ENCODE results near the gene RAD51. TPM values are rescaled to one million over a fixed set of nuclear protein-coding genes. Genes with fewer than 3 reads are reported as not detected.

The RAD51 gene
- total RNA-seq, 1 donor from 2014 or later, result 4.1 TPM

DNA sequence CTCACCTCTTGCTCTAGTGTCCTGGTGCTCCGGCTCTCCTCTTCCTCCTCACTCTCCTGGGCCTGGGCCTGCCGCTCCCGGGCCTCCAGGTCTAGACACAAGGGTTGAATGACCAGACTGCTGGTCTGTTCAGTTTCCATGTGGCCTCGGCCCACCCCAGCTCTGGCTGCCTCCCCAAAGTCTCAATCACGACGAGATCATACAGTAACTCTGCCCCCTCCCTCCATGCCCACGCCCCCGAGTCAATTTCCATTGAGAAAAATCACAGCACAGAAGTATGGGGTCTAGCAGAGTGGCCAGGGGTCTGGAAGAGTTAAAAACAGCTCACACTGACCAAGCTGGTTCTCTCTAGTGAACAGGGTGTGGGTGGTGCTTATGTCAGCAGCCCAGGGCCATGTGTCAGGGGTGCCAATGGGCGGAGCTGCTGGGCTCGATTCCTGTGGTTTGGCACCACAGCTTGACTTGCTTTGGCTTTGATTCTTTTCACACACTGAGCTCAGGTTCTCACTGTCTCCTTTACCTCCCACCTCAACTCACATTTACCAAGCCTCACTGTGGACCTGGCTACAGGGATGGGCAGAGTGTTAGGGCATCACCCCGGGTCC, 81.7 kb downstream of the RAD51 start:
- POLR2A ChIA-PET, result interaction anchor here (0.6 to 2.4 kb wide), 3 partner anchors 13 to 82 kb away, joined by 3 to 7 read pairs (median 3); partner anchors contain the start of genes GCHFR and RAD51
- intact Hi-C loops (cut with micrococcal nuclease), result no loop called here
- Mint-ChIP-seq H3K27me3 (no peaks in the 10 kb centered on the region), H3K4me3 (no peak overlapping the region), H3K27ac (no peak overlapping the region), H3K4me1 (peaks cover 12% of the 10 kb centered on the region), H3K36me3 (ENCODE audit: low read depth) (peaks cover 56% of the 10 kb centered on the region), H3K9me3 (no peaks in the 10 kb centered on the region)
- ATAC-seq (ENCODE audit: low read depth), result no peak
- TF ChIP-seq CTCF (IDR thresholded peaks at IDR 0.05), result no peak
- CTCF ChIA-PET, result interaction anchor here (1.1 to 1.4 kb wide), 2 partner anchors 29 to 187 kb away, joined by 3 read pairs; no protein-coding TSS in a partner anchor
- no peak for DNase-seq

Other genes with a start within 250 kb of the RAD51 start
- gene CHST14, start 224.2 kb upstream of the RAD51 start, total RNA-seq, result 10.1 and 10.2 TPM in 2 replicates
- gene CCDC32, start 130.1 kb upstream of the RAD51 start, total RNA-seq, result 64.0 and 66.3 TPM in 2 replicates
- 20.1 and 24.8 TPM in 2 replicates for gene RPUSD2, start 125.9 kb upstream of the RAD51 start, total RNA-seq
- gene KNL1, start 100.9 kb upstream of the RAD51 start, total RNA-seq, result 5.1 and 7.7 TPM in 2 replicates
- 25.5 and 25.6 TPM in 2 replicates for gene RMDN3, start 60.1 kb downstream of the RAD51 start, total RNA-seq
- gene GCHFR, start 68.9 kb downstream of the RAD51 start, total RNA-seq, result 19.5 and 21.1 TPM in 2 replicates
- 5.7 and 6.5 TPM in 2 replicates for gene C15orf62, start 74.8 kb downstream of the RAD51 start, total RNA-seq
- 23.2 and 25.2 TPM in 2 replicates for gene ZFYVE19, start 111.9 kb downstream of the RAD51 start, total RNA-seq
- 43.1 and 51.0 TPM in 2 replicates for gene DNAJC17, start 112.3 kb downstream of the RAD51 start, total RNA-seq
- 0.31 TPM in 1 of 2 replicates, not detected in the other for gene PPP1R14D, start 133.5 kb downstream of the RAD51 start, total RNA-seq
- gene SPINT1, start 148.9 kb downstream of the RAD51 start, total RNA-seq, result 8.6 and 8.7 TPM in 2 replicates
- gene RHOV, start 179.1 kb downstream of the RAD51 start, total RNA-seq, result 0.27 TPM in 1 of 2 replicates, not detected in the other
- 25.3 and 26.2 TPM in 2 replicates for gene VPS18, start 199.3 kb downstream of the RAD51 start, total RNA-seq
- gene DLL4, start 234.2 kb downstream of the RAD51 start, total RNA-seq, result 0.05 TPM in 1 of 2 replicates, not detected in the other

Measured in activated B cell treated with CpG ODN at 0.5 μM for 24 hours (primary cell).